Upper lobe of left lung (tissue), 6 donors: ENCODE data around the gene LGALS3. TPM values are rescaled to one million over a fixed set of nuclear protein-coding genes. Genes with fewer than 3 reads are reported as not detected.

Source experiments
- ATAC-seq, 2 donors: fragments of 200-7000 bp; cut with Tn5 transposase; one replicate each; pipeline ENCODE4 v1.9.1; 2022; ENCODE audit warnings: mild to moderate bottlenecking in 2 of 2, moderate library complexity in 2 of 2; ENCODE audit not compliant: low FRiP score in 2 of 2
- DNase-seq, 2 donors: peaks; one replicate each; pipeline ENCODE4 v3.0.0-alpha.2; 2019 to 2020
- H3K27ac ChIP-seq, 4 donors: fragments of 200-600 bp; sonication (generic); one replicate each; pipeline ENCODE4 v1.5.1; 2016 to 2019
- H3K27me3 ChIP-seq, 4 donors: fragments of 200-600 bp; sonication (generic); one replicate each; pipeline ENCODE4 v1.5.1; 2017 to 2019
- H3K36me3 ChIP-seq, 4 donors: fragments of 200-600 bp; sonication (generic); one replicate each; pipeline ENCODE4 v1.5.1; 2016 to 2019
- H3K4me1 ChIP-seq, 4 donors: fragments of 200-600 bp; sonication (generic); one replicate each; pipeline ENCODE4 v1.5.1; 2018 to 2019
- H3K4me3 ChIP-seq, 4 donors: fragments of 200-600 bp; sonication (generic); one replicate each; pipeline ENCODE4 v1.5.1; 2017 to 2019; ENCODE audit warnings: mild to moderate bottlenecking in 2 of 4, moderate library complexity in 1 of 4
- H3K9me3 ChIP-seq, 4 donors: fragments of 200-600 bp; sonication (generic); one replicate each; pipeline ENCODE4 v1.5.1; 2018 to 2019
- EP300 ChIP-seq, 4 donors: sonication (generic); formaldehyde crosslinking; IDR thresholded peaks; one replicate each; pipeline ENCODE4 v1.5.1; 2017; ENCODE audit warnings: antibody characterized with exemption in 4 of 4, control low read depth in 2 of 4
- POLR2A ChIP-seq, 4 donors: fragments of 450-650 bp; IDR thresholded peaks; one replicate each; pipeline ENCODE4 v1.5.1; 2016 to 2017; ENCODE audit warnings: antibody characterized with exemption in 4 of 4, mild to moderate bottlenecking in 2 of 4
- POLR2AphosphoS5 ChIP-seq, 2 donors: sonication (generic); formaldehyde crosslinking; IDR thresholded peaks; one replicate each; pipeline ENCODE4 v1.5.1; 2017; ENCODE audit warnings: antibody characterized with exemption in 2 of 2
- WGBS, 2 donors: methylation state at CpG; one replicate each; pipeline ENCODE4 v1.1.5; 2017 to 2018; 5-methylcytosine and 5-hydroxymethylcytosine counted together
- total RNA-seq, 6 donors: library from RNA; depleted of rRNA in 4 of 6; stranded (reverse); fragments of >200 nt in 4 of 6; gene quantifications; one replicate each; pipeline versions ENCODE4 v1.1.0 to v1.2.1, GENCODE V29; 2016 to 2021
- TF ChIP-seq, protein P1 (sequence below), 6 experiments: fragments of 450-650 bp in 4 of 6; fragments of 200-600 bp in 2 of 6; sonication (generic) in 2 of 6; IDR thresholded peaks; one replicate each; pipeline ENCODE4 v1.5.1; 2016 to 2019; ENCODE audit warnings: antibody characterized with exemption in 6 of 6
- donor health status: DM: no; HTN: no; CAD: no; lungs with moderate emphysema.
- donor health status: DM: no; HTN: yes; CAD: no; lungs with severe emphysema.

Gene LGALS3
- total RNA-seq, 6 donors from 2014 or later = 205 to 710 (median 440) TPM

DNA sequence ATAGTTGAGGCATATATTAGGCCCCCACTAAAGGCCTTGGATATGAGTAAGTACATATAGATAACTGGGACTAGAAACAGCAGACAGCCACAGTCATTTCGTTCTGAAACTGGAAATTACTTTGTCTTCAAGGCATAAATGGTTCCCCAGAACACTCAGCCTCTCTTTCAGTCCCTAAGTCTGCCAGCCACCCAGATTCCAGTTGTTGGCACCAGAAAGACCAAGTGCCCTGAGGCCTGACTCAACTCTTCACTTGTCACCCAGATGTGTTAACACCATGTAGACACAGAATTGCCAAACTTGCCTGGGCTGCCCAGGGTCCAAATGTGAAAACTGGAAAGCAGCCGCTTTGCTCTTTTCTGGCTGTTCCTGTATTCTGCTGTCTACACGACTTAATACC, 3.0 kb upstream of the LGALS3 start:
- H3K4me3 ChIP-seq = no peak overlapping the region
- TF ChIP-seq, protein P1, sequence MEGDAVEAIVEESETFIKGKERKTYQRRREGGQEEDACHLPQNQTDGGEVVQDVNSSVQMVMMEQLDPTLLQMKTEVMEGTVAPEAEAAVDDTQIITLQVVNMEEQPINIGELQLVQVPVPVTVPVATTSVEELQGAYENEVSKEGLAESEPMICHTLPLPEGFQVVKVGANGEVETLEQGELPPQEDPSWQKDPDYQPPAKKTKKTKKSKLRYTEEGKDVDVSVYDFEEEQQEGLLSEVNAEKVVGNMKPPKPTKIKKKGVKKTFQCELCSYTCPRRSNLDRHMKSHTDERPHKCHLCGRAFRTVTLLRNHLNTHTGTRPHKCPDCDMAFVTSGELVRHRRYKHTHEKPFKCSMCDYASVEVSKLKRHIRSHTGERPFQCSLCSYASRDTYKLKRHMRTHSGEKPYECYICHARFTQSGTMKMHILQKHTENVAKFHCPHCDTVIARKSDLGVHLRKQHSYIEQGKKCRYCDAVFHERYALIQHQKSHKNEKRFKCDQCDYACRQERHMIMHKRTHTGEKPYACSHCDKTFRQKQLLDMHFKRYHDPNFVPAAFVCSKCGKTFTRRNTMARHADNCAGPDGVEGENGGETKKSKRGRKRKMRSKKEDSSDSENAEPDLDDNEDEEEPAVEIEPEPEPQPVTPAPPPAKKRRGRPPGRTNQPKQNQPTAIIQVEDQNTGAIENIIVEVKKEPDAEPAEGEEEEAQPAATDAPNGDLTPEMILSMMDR (IDR thresholded peaks at IDR 0.05) = no peak
- peak in 1 of 2 donors; percentile 21 for TF ChIP-seq POLR2AphosphoS5 (IDR thresholded peaks at IDR 0.05)
- TF ChIP-seq EP300 (IDR thresholded peaks at IDR 0.05) = no peak
- TF ChIP-seq POLR2A (IDR thresholded peaks at IDR 0.05) = no peak
- H3K27ac ChIP-seq = peak overlapping the region in 2 of 4 donors; percentile 50 to 54
- WGBS, 2 donors = 66 to 69% methylated on average over 3 of the region's 3 CpGs
- H3K36me3 ChIP-seq = no peaks in the 10 kb centered on the region
- ATAC-seq (no peak), DNase-seq (no peak)
- no peaks in the 10 kb centered on the region for H3K27me3 ChIP-seq
- H3K4me1 ChIP-seq = peaks cover 34 to 69% (median 45%) of the 10 kb centered on the region in 4 donors
- H3K9me3 ChIP-seq = no peaks in the 10 kb centered on the region

DNA sequence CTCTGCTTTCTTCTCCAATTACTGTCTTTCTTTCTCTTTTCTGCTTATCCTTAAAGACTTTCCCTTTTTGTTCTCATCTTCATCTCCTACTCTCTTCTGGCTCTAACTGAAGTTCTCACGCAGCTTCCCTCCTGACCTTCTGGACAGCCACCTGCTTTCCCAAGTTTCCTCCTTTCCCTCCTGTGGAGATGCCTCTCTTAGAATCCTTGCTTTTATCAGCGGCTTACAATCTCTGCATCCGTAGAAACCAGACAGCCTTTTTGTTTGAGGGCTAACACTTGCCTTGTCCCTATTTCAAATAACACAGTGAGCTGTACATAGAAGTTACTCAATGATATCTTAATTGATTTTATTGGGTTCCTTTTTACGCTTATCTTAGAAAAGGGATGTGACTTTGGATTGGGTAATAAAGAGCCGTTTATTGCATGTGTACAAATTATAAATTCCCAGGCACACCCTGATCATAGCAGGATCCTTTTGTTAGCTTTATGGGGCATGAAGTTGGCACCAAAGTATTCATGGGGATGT, 2.1 kb upstream of the LGALS3 start:
- TF ChIP-seq POLR2A (IDR thresholded peaks at IDR 0.05) (no peak), POLR2AphosphoS5 (IDR thresholded peaks at IDR 0.05) (no peak), EP300 (IDR thresholded peaks at IDR 0.05) (no peak)
- TF ChIP-seq, protein P1 (IDR thresholded peaks at IDR 0.05) = no peak

DNA sequence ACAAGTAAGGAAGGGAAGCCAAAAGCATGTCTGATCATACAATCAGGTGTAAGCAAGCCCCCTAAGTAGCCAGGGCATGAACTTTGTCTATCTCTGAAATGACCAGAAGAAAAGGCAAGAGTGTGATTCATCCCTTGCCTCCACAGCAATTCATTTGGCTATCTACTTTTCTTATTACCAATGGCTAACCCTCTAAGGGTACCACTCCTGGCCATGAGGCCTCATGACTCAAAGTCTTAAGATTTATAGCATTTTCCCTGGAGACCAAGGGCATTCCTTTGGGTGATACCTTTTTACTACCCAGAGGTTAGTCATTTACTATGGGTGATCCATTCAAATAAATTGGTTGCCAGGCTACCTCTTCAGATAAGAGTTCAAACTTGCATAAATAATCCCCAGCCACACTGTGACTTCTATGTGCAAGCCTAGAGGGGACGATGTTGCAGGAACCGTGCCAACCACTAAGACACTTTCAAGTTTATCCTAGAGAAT, 1.5 kb upstream of the LGALS3 start:
- Histone ChIP-seq H3K4me3 (no peak overlapping the region), H3K27me3 (no peaks in the 10 kb centered on the region), H3K27ac (peak overlapping the region in 1 of 4 donors; percentile 91), H3K36me3 (no peaks in the 10 kb centered on the region), H3K4me1 (peaks cover 38 to 77% (median 52%) of the 10 kb centered on the region in 4 donors), H3K9me3 (no peaks in the 10 kb centered on the region)
- DNase-seq (no peak), ATAC-seq (no peak)
- no peak for TF ChIP-seq POLR2AphosphoS5 (IDR thresholded peaks at IDR 0.05)
- TF ChIP-seq POLR2A (IDR thresholded peaks at IDR 0.05) = no peak
- TF ChIP-seq, protein P1 (IDR thresholded peaks at IDR 0.05) = no peak
- TF ChIP-seq EP300 (IDR thresholded peaks at IDR 0.05) = no peak
- 53 to 63% methylated on average over 2 of the region's 2 CpGs for WGBS, 2 donors

More for the DNA sequence above, 2.1 kb upstream of the LGALS3 start:
- WGBS, 2 donors = 71 to 86% methylated on average over 5 of the region's 5 CpGs
- Histone ChIP-seq H3K36me3 (no peaks in the 10 kb centered on the region), H3K27me3 (no peaks in the 10 kb centered on the region), H3K9me3 (no peaks in the 10 kb centered on the region), H3K4me3 (no peak overlapping the region), H3K27ac (peak overlapping the region in 1 of 4 donors; percentile 50), H3K4me1 (peaks cover 38 to 78% (median 53%) of the 10 kb centered on the region in 4 donors)
- ATAC-seq (no peak), DNase-seq (no peak)

DNA sequence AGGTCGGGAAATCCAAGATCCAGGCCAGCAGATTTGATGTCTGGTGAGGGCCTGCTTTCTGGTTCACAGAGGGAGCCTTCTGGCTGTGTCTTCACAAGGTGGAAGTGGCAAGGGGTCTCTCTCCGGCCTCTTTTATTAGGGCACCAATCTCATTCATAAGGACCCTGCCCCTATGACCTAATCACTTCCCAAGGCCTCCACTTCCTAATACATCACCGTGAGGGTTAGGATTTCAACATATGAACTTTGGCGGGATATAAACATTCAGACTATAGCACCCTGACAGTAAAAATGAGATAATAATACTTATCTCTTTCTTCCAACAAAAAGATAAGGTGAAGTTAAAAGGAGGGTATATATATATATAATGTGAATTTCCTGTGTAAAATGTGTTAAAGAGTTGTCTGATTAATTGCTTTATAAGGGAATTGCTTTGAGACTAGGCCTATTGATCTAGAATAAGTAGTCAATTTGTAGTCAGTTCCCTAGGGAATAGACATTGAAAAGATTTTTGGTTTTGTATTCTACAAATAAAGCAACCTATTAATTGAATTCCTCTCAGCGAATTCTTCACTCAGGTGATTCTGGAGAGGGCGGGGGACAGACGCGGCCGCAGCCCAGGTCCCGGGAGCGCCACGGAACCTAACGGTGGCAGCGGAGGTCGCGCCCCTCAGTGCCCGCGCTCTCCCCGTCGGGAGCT, 516 bp upstream of the LGALS3 start:
- H3K27me3 ChIP-seq = no peaks in the 10 kb centered on the region
- no peaks in the 10 kb centered on the region for H3K36me3 ChIP-seq
- H3K9me3 ChIP-seq = no peaks in the 10 kb centered on the region
- no peak for TF ChIP-seq EP300 (IDR thresholded peaks at IDR 0.05)
- TF ChIP-seq POLR2AphosphoS5 (IDR thresholded peaks at IDR 0.05) = no peak
- TF ChIP-seq, protein P1 (IDR thresholded peaks at IDR 0.05) = no peak
- TF ChIP-seq POLR2A (IDR thresholded peaks at IDR 0.05) = no peak
- ATAC-seq = no peak
- DNase-seq = no peak
- peak overlapping the region; percentile 91 to 98 (median 97) for H3K27ac ChIP-seq
- peaks cover 38 to 76% (median 47%) of the 10 kb centered on the region in 4 donors for H3K4me1 ChIP-seq
- WGBS, 2 donors = 14 to 29% methylated on average over 11 to 19 of the region's 20 CpGs
- H3K4me3 ChIP-seq = peak overlapping the region; percentile 31 to 86 (median 74)
